Activated CD8-positive, alpha-beta memory T cell treated with anti-CD3 and anti-CD28 coated beads for 48 hours (primary cell): ENCODE results near the gene RANBP17.
"Not testable (repeated sequence)": the region's sequence is repeated elsewhere in the genome, so short reads cannot be mapped to it uniquely, and the experiment has no call there.

Experiments used
- DNase-seq, 3 experiments: peaks; one replicate each; pipeline ENCODE4 v3.0.0-alpha.2; 2020; ENCODE audit warnings: low read depth in 2 of 3, low spot score in 2 of 3

RANBP17 gene

GRCh38 chr5:171149772-171150171 is 288.0 kb downstream of the RANBP17 start:
- DNase-seq: no peak

- no peak for DNase-seq
Observed at GRCh38 chr5:171152382-171152781, 290.6 kb downstream of the RANBP17 start.

- DNase-seq: no peak
Observed at GRCh38 chr5:171155621-171156020, 293.8 kb downstream of the RANBP17 start.

GRCh38 chr5:171157276-171157675 is 295.5 kb downstream of the RANBP17 start:
- DNase-seq: no peak

GRCh38 chr5:171157775-171158174 is 296.0 kb downstream of the RANBP17 start:
- DNase-seq: no peak

GRCh38 chr5:171158581-171158980 is 296.8 kb downstream of the RANBP17 start:
- DNase-seq: no peak

- DNase-seq: no peak
Observed at GRCh38 chr5:171162165-171162564, 300.3 kb downstream of the RANBP17 start.

GRCh38 chr5:171162596-171162995 is 300.8 kb downstream of the RANBP17 start:
- no peak for DNase-seq

- no peak for DNase-seq
Observed at GRCh38 chr5:171166766-171167165, 304.9 kb downstream of the RANBP17 start.

- DNase-seq: no peak
Observed at GRCh38 chr5:171168171-171168570, 306.4 kb downstream of the RANBP17 start.

GRCh38 chr5:171174960-171175359 is 313.1 kb downstream of the RANBP17 start:
- DNase-seq: not testable (repeated sequence)

GRCh38 chr5:171175746-171176145 is 313.9 kb downstream of the RANBP17 start:
- DNase-seq: no peak

- DNase-seq: not testable (repeated sequence)
Observed at GRCh38 chr5:171178190-171178589, 316.4 kb downstream of the RANBP17 start.

GRCh38 chr5:171188016-171188415 is 326.2 kb downstream of the RANBP17 start:
- DNase-seq: no peak

- no peak for DNase-seq
Observed at GRCh38 chr5:171189442-171189841, 327.6 kb downstream of the RANBP17 start.

GRCh38 chr5:171192111-171192510 is 330.3 kb downstream of the RANBP17 start:
- no peak for DNase-seq

- DNase-seq: no peak
Observed at GRCh38 chr5:171201310-171201709, 339.5 kb downstream of the RANBP17 start.

GRCh38 chr5:171205375-171205774 is 343.6 kb downstream of the RANBP17 start:
- DNase-seq: no peak

GRCh38 chr5:171207256-171207847 is 345.5 kb downstream of the RANBP17 start:
- no peak for DNase-seq

GRCh38 chr5:171221916-171222315 is 360.1 kb downstream of the RANBP17 start:
- DNase-seq: no peak

- DNase-seq: no peak
Observed at GRCh38 chr5:171223927-171224326, 362.1 kb downstream of the RANBP17 start.

GRCh38 chr5:171226096-171226754 is 364.4 kb downstream of the RANBP17 start:
- DNase-seq: no peak

- no peak for DNase-seq
Observed at GRCh38 chr5:171226864-171227263, 365.0 kb downstream of the RANBP17 start.
